Epithelial cell of proximal tubule (primary cell): ENCODE data around the gene FSTL4. TPM values are rescaled to one million over a fixed set of nuclear protein-coding genes. Genes with fewer than 3 reads are reported as not detected.

Experiments used
- DNase-seq: peaks from one replicate; pipeline ENCODE4 v3.0.0-alpha.2; 2011; ENCODE audit warnings: low read depth
- H3K4me3 ChIP-seq: 2 replicates; pipeline ENCODE4 v1.5.1; 2011; ENCODE audit warnings: low read depth, mild to moderate bottlenecking, low read length
- total RNA-seq: library from RNA; depleted of rRNA; stranded (reverse); fragments of >200 nt; gene quantifications from 2 replicates; pipeline ENCODE4 v1.2.3, GENCODE V29; 2015
- TF ChIP-seq, protein P1 (sequence below): conservative IDR thresholded peaks from 2 replicates; pipeline ENCODE4 v1.5.1; 2012; ENCODE audit warnings: low read depth, mild to moderate bottlenecking, low read length

FSTL4 gene
- total RNA-seq, 1 donor from 2014 or later, result not detected

DNA sequence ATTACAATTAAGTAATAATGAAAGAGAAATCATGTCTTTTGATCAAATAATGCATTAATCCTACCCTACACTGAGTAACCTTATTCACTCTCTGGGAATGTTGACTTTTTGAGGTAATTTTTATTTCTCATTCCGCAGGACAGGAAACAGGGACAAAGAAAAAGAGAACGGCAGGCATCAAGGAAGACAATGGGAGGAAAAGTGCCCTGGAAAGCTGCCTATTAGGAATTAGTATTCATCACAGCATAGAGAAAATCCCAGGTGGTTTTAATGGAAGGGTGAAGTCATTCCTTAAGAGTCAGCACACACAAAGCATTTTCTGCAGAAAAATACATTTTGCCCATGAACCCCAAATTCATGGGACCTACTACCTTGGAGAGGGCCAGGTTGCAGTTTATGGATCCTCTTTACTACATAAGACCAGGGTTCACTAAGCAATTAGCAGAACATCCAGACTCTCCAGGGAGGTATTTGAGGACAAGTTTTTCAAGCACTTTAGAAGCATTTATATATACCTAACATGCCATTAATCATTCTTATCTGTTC is 9.4 kb downstream of the FSTL4 start:
- no peak overlapping the region for H3K4me3 ChIP-seq
- DNase-seq, result no peak
- TF ChIP-seq, protein P1, sequence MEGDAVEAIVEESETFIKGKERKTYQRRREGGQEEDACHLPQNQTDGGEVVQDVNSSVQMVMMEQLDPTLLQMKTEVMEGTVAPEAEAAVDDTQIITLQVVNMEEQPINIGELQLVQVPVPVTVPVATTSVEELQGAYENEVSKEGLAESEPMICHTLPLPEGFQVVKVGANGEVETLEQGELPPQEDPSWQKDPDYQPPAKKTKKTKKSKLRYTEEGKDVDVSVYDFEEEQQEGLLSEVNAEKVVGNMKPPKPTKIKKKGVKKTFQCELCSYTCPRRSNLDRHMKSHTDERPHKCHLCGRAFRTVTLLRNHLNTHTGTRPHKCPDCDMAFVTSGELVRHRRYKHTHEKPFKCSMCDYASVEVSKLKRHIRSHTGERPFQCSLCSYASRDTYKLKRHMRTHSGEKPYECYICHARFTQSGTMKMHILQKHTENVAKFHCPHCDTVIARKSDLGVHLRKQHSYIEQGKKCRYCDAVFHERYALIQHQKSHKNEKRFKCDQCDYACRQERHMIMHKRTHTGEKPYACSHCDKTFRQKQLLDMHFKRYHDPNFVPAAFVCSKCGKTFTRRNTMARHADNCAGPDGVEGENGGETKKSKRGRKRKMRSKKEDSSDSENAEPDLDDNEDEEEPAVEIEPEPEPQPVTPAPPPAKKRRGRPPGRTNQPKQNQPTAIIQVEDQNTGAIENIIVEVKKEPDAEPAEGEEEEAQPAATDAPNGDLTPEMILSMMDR, result no peak

DNA sequence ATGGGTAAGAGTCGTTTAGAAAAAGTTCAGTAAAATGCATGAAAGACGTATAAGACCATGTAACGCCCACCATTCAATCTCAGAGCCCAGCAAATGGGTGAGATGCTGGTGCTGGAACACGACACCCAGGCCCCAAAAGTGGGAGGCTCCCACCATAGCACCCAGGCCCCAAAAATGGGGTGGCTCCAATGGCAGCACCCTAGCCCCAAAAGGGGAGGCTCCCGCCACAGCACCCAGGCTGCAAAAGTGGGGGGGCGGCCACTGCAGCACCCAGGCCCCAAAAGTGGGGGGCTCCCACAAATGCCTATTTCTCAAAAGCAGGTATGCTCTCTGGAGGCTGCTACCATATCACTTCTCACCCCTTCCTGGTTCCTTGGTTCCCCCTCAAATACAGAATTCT is 12.7 kb downstream of the FSTL4 start:
- TF ChIP-seq, protein P1, result no peak
- no peak overlapping the region for H3K4me3 ChIP-seq

DNA sequence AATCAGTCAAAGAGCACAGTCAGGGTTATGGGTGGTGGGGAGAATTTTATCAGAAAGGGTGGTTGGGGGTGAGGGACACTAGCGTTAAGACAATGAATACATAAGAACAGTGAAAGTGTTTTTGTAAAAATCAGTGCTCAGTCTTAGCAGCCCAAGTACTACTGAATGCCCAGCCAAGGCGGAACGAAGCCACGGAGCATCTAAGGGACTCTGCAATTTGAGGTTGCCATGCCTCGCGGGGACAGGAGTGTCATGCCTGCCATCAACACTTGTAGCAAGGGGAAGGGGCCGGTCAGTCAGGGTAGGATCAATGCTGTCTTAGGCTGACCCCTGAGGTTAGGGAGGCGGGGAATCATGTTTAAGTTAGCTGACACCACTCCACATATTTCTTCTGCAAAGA is 13.3 kb downstream of the FSTL4 start:
- TF ChIP-seq, protein P1, result no peak
- no peak overlapping the region for H3K4me3 ChIP-seq
- DNase-seq, result no peak

More for the DNA sequence above, 12.7 kb downstream of the FSTL4 start:
- DNase-seq, result no peak

DNA sequence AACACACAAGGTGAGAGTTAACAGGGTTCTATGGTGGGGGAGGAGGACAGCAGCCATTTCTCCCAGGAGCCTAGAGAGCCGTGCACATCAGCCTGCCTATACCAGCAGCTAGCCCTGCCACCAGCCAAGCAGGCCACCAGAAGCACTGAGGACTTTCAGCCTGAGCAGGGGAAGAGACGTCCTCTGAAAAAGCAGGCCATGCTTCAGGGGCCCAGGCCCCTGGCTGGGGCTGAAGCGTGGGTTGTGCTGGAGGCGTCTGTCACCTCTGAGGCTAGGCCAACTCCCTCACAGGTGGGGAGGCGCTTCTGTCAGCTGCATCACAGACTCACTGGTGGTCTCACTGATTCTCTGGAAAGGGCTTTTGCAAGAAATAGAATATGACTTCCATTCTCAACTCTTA is 16.3 kb downstream of the FSTL4 start:
- no peak for DNase-seq
- TF ChIP-seq, protein P1, result no peak
- no peak overlapping the region for H3K4me3 ChIP-seq

DNA sequence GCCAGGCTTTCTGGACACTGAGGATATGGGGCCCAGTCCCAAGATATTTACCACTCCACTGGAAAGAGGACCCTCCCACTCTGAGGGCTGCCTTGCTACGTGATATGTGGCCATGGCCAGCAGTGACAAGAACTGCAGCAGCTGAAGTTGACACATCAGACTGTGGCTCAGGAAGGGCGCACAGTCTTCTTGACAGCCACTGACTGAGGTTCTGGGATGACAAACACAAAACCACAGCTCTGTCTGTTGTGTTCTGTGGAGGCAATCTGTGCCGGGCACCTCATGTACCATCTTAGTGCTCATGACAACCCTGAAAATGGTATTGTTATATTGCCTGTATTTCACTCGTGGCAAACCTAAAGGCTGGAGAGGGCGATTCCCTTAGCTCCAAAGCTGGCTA is 16.9 kb downstream of the FSTL4 start:
- TF ChIP-seq, protein P1, result no peak

DNA sequence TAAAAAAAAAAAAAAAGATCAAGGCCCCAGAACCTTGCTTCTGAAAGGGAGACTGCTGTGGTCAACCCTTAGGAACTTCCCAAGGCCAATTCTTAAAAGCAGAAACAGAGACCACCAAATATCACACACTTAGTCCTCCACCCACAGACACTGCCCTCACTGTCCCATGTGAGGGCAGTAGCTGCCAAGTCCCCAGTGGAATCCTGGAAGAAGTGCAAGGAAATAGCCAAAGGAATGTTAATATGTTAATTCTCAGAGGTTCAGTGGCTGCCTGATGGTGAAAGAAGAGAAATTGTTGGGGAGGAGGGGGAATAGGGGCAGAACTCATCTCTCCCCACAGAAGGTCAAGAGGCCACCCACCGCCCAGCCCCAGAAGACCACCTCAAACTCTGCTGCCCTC is 23.1 kb downstream of the FSTL4 start:
- DNase-seq, result no peak
- TF ChIP-seq, protein P1, result peak; percentile 14
- no peak overlapping the region for H3K4me3 ChIP-seq

More for the DNA sequence above, 16.9 kb downstream of the FSTL4 start:
- no peak for DNase-seq
- no peak overlapping the region for H3K4me3 ChIP-seq

DNA sequence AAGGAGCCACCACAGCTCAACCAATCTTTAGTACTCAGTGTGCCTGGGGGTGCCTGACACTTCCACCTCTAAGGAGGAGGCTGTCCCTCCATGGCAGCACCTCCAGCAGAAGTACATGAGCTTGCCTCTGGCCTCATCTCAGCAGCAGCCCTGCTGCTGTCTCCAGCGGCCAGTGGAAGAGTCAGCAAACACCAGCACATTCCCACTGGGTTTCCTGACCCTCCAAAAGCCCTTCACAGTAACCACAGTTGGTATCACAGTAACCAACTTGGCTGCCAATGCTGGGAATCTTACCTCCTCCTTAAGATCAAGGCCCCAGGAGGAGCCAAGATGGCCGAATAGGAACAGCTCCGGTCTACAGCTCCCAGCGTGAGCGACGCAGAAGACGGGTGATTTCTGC is 29.4 kb downstream of the FSTL4 start:
- TF ChIP-seq, protein P1, result no peak
- no peak overlapping the region for H3K4me3 ChIP-seq
- no peak for DNase-seq
